CD4-positive, alpha-beta memory T cell (primary cell): ENCODE results near the gene HPGD. TPM values are rescaled to one million over a fixed set of nuclear protein-coding genes. Genes with fewer than 3 reads are reported as not detected.

Experiments
- CTCF ChIA-PET: fragments of 350-600 bp; sonication (Branson Sonifier 250); formaldehyde crosslinking; loops from one replicate; lab custom pipeline; 2021; ENCODE audit warnings: inconsistent platforms; ENCODE audit not compliant: partially characterized antibody; lab: Charles Lee
- POLR2A ChIA-PET: fragments of 350-600 bp; sonication (Branson Sonifier 250); formaldehyde crosslinking; loops from one replicate; lab custom pipeline; 2021; ENCODE audit not compliant: partially characterized antibody; lab: Charles Lee
- DNase-seq, 5 donors: peaks; one replicate each; pipeline versions ENCODE4 v3.0.0 to v3.0.0-alpha.2; 2020 to 2022; ENCODE audit warnings: mixed read lengths in 1 of 5
- H3K27ac ChIP-seq: one replicate; pipeline ENCODE4 v1.7.0; 2013; ENCODE audit warnings: low read depth, low read length
- H3K27me3 ChIP-seq: 2 replicates; pipeline ENCODE4 v1.7.0; 2013; ENCODE audit warnings: mild to moderate bottlenecking, low read length, moderate library complexity; ENCODE audit not compliant: insufficient read depth
- H3K36me3 ChIP-seq: 2 replicates; pipeline ENCODE4 v1.7.0; 2013; ENCODE audit warnings: mild to moderate bottlenecking, low read length, moderate library complexity; ENCODE audit not compliant: insufficient read depth
- H3K4me1 ChIP-seq: 2 replicates; pipeline ENCODE4 v1.7.0; 2013; ENCODE audit warnings: mild to moderate bottlenecking, low read length, moderate library complexity; ENCODE audit not compliant: insufficient read depth
- H3K4me3 ChIP-seq, 2 donors: one replicate each; pipeline ENCODE4 v1.7.0; 2013; ENCODE audit warnings: low read length in 2 of 2, mild to moderate bottlenecking in 1 of 2
- H3K9me3 ChIP-seq, 2 donors: one replicate each; pipeline ENCODE4 v1.7.0; 2013; ENCODE audit warnings: low read length in 2 of 2, control low read depth in 1 of 2; ENCODE audit not compliant: control insufficient read depth in 1 of 2
- H3K27ac Mint-ChIP-seq, 7 donors: one replicate each; pipeline ENCODE4 v1.8.0; 2020 to 2021; ENCODE audit warnings: mixed read lengths in 7 of 7, mild to moderate bottlenecking in 6 of 7, inconsistent platforms in 3 of 7, moderate library complexity in 3 of 7
- H3K27me3 Mint-ChIP-seq, 2 donors: one replicate each; pipeline ENCODE4 v1.8.0; 2020 to 2021; ENCODE audit warnings: mixed read lengths in 2 of 2
- H3K36me3 Mint-ChIP-seq, 2 donors: one replicate each; pipeline ENCODE4 v1.8.0; 2020 to 2021; ENCODE audit warnings: mixed read lengths in 2 of 2, inconsistent platforms in 1 of 2, mild to moderate bottlenecking in 1 of 2
- H3K4me1 Mint-ChIP-seq, 4 donors: one replicate each; pipeline ENCODE4 v1.8.0; 2020 to 2021; ENCODE audit warnings: mixed read lengths in 4 of 4, mild to moderate bottlenecking in 1 of 4
- H3K4me3 Mint-ChIP-seq, 8 donors: one replicate each; pipeline ENCODE4 v1.8.0; 2020 to 2021; ENCODE audit warnings: mixed read lengths in 8 of 8, mild to moderate bottlenecking in 7 of 8, moderate library complexity in 6 of 8, inconsistent platforms in 3 of 8
- H3K9me3 Mint-ChIP-seq, 8 donors: one replicate each; pipeline ENCODE4 v1.8.0; 2020 to 2021; ENCODE audit warnings: mixed read lengths in 8 of 8, mild to moderate bottlenecking in 5 of 8, inconsistent platforms in 3 of 8, moderate library complexity in 1 of 8
- intact Hi-C: fragments of 100-400 bp; cut with micrococcal nuclease; formaldehyde crosslinking; loops from one replicate; pipeline ENCODE4 v1.15.1; 2023
- polyA plus RNA-seq, 2 donors: library from polyadenylated mRNA; unstranded; fragments of 300-500 nt; fragmentation: Illumina TruSeq; gene quantifications; one replicate each; pipeline ENCODE4 v1.2.3, GENCODE V29; 2021
- total RNA-seq, 2 experiments: library from RNA; stranded (reverse); gene quantifications; one replicate each; pipeline ENCODE4 v1.2.3, GENCODE V29; 2021

Gene HPGD
- total and polyA plus RNA-seq, 4 experiments from 2014 or later: 2.4 to 10.5 (median 5.3) TPM

- Mint-ChIP-seq H3K36me3 (no peaks in the 10 kb centered on the region), H3K27me3 (no peaks in the 10 kb centered on the region), H3K4me3 (no peak overlapping the region), H3K27ac (no peak overlapping the region), H3K4me1 (no peaks in the 10 kb centered on the region), H3K9me3 (no peaks in the 10 kb centered on the region)
- ChIA-PET POLR2A (no interaction called here), CTCF (no interaction called here)
- no peak for DNase-seq
- Histone ChIP-seq H3K36me3 (no peaks in the 10 kb centered on the region), H3K9me3 (no peaks in the 10 kb centered on the region), H3K4me1 (no peaks in the 10 kb centered on the region), H3K27ac (no peak overlapping the region), H3K4me3 (no peak overlapping the region), H3K27me3 (no peaks in the 10 kb centered on the region)
- intact Hi-C loops: no loop called here
These were observed 67.3 kb downstream of the HPGD start for GRCh38 chr4:174454815-174455473.

- Mint-ChIP-seq H3K4me3 (no peak overlapping the region), H3K9me3 (no peaks in the 10 kb centered on the region), H3K27ac (no peak overlapping the region), H3K36me3 (no peaks in the 10 kb centered on the region), H3K27me3 (no peaks in the 10 kb centered on the region), H3K4me1 (no peaks in the 10 kb centered on the region)
- intact Hi-C loops: no loop called here
- Histone ChIP-seq H3K9me3 (no peaks in the 10 kb centered on the region), H3K4me3 (no peak overlapping the region), H3K27ac (no peak overlapping the region), H3K27me3 (no peaks in the 10 kb centered on the region), H3K36me3 (no peaks in the 10 kb centered on the region), H3K4me1 (no peaks in the 10 kb centered on the region)
- ChIA-PET POLR2A (no interaction called here), CTCF (no interaction called here)
- no peak for DNase-seq
These were observed 70.5 kb downstream of the HPGD start for GRCh38 chr4:174451718-174452296.

- no peaks in the 10 kb centered on the region for H3K9me3 ChIP-seq
- Mint-ChIP-seq H3K4me1 (no peaks in the 10 kb centered on the region), H3K4me3 (no peak overlapping the region), H3K27ac (no peak overlapping the region), H3K9me3 (peaks cover 0 to 3% (median 0%) of the 10 kb centered on the region in 8 donors), H3K27me3 (no peaks in the 10 kb centered on the region), H3K36me3 (no peaks in the 10 kb centered on the region)
- H3K4me3 ChIP-seq: no peak overlapping the region
- no peaks in the 10 kb centered on the region for H3K36me3 ChIP-seq
- H3K27ac ChIP-seq: no peak overlapping the region
- ChIA-PET POLR2A (no interaction called here), CTCF (no interaction called here)
- H3K4me1 ChIP-seq: no peaks in the 10 kb centered on the region
- intact Hi-C loops: no loop called here
- no peak for DNase-seq
- H3K27me3 ChIP-seq: no peaks in the 10 kb centered on the region
These were observed 71.5 kb downstream of the HPGD start for GRCh38 chr4:174450786-174451125.

GRCh38 chr4:174449944-174450785, 72.1 kb downstream of the HPGD start:
- no peak for DNase-seq
- CTCF ChIA-PET: no interaction called here
- intact Hi-C loops: no loop called here
- no peaks in the 10 kb centered on the region for H3K4me1 Mint-ChIP-seq
- no peaks in the 10 kb centered on the region for H3K36me3 Mint-ChIP-seq
- peaks cover 0 to 3% (median 0%) of the 10 kb centered on the region in 8 donors for H3K9me3 Mint-ChIP-seq
- no peaks in the 10 kb centered on the region for H3K27me3 Mint-ChIP-seq
- no peak overlapping the region for H3K27ac Mint-ChIP-seq
- no peaks in the 10 kb centered on the region for H3K4me1 ChIP-seq
- no peak overlapping the region for H3K4me3 Mint-ChIP-seq
- no peak overlapping the region for H3K27ac ChIP-seq
- no peaks in the 10 kb centered on the region for H3K9me3 ChIP-seq
- no peaks in the 10 kb centered on the region for H3K27me3 ChIP-seq
- no peak overlapping the region for H3K4me3 ChIP-seq
- POLR2A ChIA-PET: no interaction called here
- H3K36me3 ChIP-seq: no peaks in the 10 kb centered on the region

- CTCF ChIA-PET: no interaction called here
- H3K36me3 Mint-ChIP-seq: no peaks in the 10 kb centered on the region
- H3K9me3 ChIP-seq: no peaks in the 10 kb centered on the region
- H3K9me3 Mint-ChIP-seq: peaks cover 0 to 5% (median 0%) of the 10 kb centered on the region in 8 donors
- H3K27ac Mint-ChIP-seq: no peak overlapping the region
- no peak for DNase-seq
- H3K27me3 Mint-ChIP-seq: no peaks in the 10 kb centered on the region
- intact Hi-C loops: no loop called here
- no peaks in the 10 kb centered on the region for H3K4me1 Mint-ChIP-seq
- H3K27ac ChIP-seq: no peak overlapping the region
- H3K4me1 ChIP-seq: no peaks in the 10 kb centered on the region
- H3K36me3 ChIP-seq: no peaks in the 10 kb centered on the region
- POLR2A ChIA-PET: no interaction called here
- no peak overlapping the region for H3K4me3 ChIP-seq
- no peaks in the 10 kb centered on the region for H3K27me3 ChIP-seq
- H3K4me3 Mint-ChIP-seq: no peak overlapping the region
These were observed 73.1 kb downstream of the HPGD start for GRCh38 chr4:174449152-174449551.

GRCh38 chr4:174444390-174444789, 77.9 kb downstream of the HPGD start:
- Histone ChIP-seq H3K27ac (no peak overlapping the region), H3K9me3 (no peaks in the 10 kb centered on the region), H3K27me3 (no peaks in the 10 kb centered on the region), H3K36me3 (no peaks in the 10 kb centered on the region), H3K4me3 (no peak overlapping the region), H3K4me1 (no peaks in the 10 kb centered on the region)
- no peak for DNase-seq
- peaks cover 0 to 5% (median 1%) of the 10 kb centered on the region in 8 donors for H3K9me3 Mint-ChIP-seq
- H3K27ac Mint-ChIP-seq: no peak overlapping the region
- no peaks in the 10 kb centered on the region for H3K4me1 Mint-ChIP-seq
- intact Hi-C loops: no loop called here
- POLR2A ChIA-PET: no interaction called here
- CTCF ChIA-PET: no interaction called here
- H3K27me3 Mint-ChIP-seq: peaks cover 0 to 2% of the 10 kb centered on the region in 2 donors
- H3K36me3 Mint-ChIP-seq: no peaks in the 10 kb centered on the region
- no peak overlapping the region for H3K4me3 Mint-ChIP-seq
